ENCODE data around the gene DLGAP1.

Gene DLGAP1

GRCh38 chr18:3634250-3634939 lies 820.7 kb downstream of the DLGAP1 start:
- ChIA-PET POLR2A (no interaction called here), CTCF (interaction anchor here (0.6 kb wide), 1 partner anchor 63 kb away, joined by 3 read pairs; no protein-coding TSS in a partner anchor)
- no peak for DNase-seq (ENCODE audit: extremely low spot score)
- TF ChIP-seq CTBP1 (IDR thresholded peaks at IDR 0.05; ENCODE audit: borderline replicate concordance) (no peak), SP1 (IDR thresholded peaks at IDR 0.05) (no peak), ELF4 (IDR thresholded peaks at IDR 0.05) (no peak), ZNF384 (IDR thresholded peaks at IDR 0.05) (no peak), FOXM1 (IDR thresholded peaks at IDR 0.05; ENCODE audit: borderline replicate concordance) (no peak), FOXA1 (IDR thresholded peaks at IDR 0.05) (no peak), HDGF (IDR thresholded peaks at IDR 0.05; ENCODE audit: borderline replicate concordance) (no peak), SUZ12 (IDR thresholded peaks at IDR 0.05) (no peak), ARNT (IDR thresholded peaks at IDR 0.05) (no peak), PKNOX1 (IDR thresholded peaks at IDR 0.05) (no peak), FOXK2 (IDR thresholded peaks at IDR 0.05) (no peak), TARDBP (IDR thresholded peaks at IDR 0.05) (no peak)

GRCh38 chr18:3631887-3632286 lies 823.2 kb downstream of the DLGAP1 start:
- ChIA-PET CTCF (no interaction called here), POLR2A (no interaction called here)
- no peak for DNase-seq (ENCODE audit: extremely low spot score)
- TF ChIP-seq FOXK2 (IDR thresholded peaks at IDR 0.05) (no peak), TARDBP (IDR thresholded peaks at IDR 0.05) (no peak), L3MBTL2 (conservative IDR thresholded peaks at IDR 0.05) (no peak), ZNF384 (IDR thresholded peaks at IDR 0.05) (no peak), PKNOX1 (IDR thresholded peaks at IDR 0.05) (no peak), NFRKB (IDR thresholded peaks at IDR 0.05) (no peak), CTBP1 (IDR thresholded peaks at IDR 0.05; ENCODE audit: borderline replicate concordance) (no peak), SUZ12 (IDR thresholded peaks at IDR 0.05) (no peak), FOXM1 (IDR thresholded peaks at IDR 0.05; ENCODE audit: borderline replicate concordance) (no peak), HDGF (IDR thresholded peaks at IDR 0.05; ENCODE audit: borderline replicate concordance) (no peak), BHLHE40 (IDR thresholded peaks at IDR 0.05; ENCODE audit: borderline replicate concordance) (no peak), FOXA1 (IDR thresholded peaks at IDR 0.05) (no peak), LEF1 (IDR thresholded peaks at IDR 0.05; ENCODE audit: borderline replicate concordance) (no peak), SP1 (IDR thresholded peaks at IDR 0.05) (no peak), ELF4 (IDR thresholded peaks at IDR 0.05) (no peak), ARNT (IDR thresholded peaks at IDR 0.05) (no peak)

- POLR2A ChIA-PET: no interaction called here
- no peak for DNase-seq (ENCODE audit: extremely low spot score)
- no peak for TF ChIP-seq ZNF384 (IDR thresholded peaks at IDR 0.05)
- TF ChIP-seq LEF1 (IDR thresholded peaks at IDR 0.05; ENCODE audit: borderline replicate concordance): no peak
- no peak for TF ChIP-seq TARDBP (IDR thresholded peaks at IDR 0.05)
- TF ChIP-seq FOXA1 (IDR thresholded peaks at IDR 0.05): no peak
- TF ChIP-seq FOXM1 (IDR thresholded peaks at IDR 0.05; ENCODE audit: borderline replicate concordance): no peak
- no peak for TF ChIP-seq ELF4 (IDR thresholded peaks at IDR 0.05)
- no peak for TF ChIP-seq BHLHE40 (IDR thresholded peaks at IDR 0.05; ENCODE audit: borderline replicate concordance)
- no peak for TF ChIP-seq NFRKB (IDR thresholded peaks at IDR 0.05)
- CTCF ChIA-PET: no interaction called here
Measured at GRCh38 chr18:3626929-3627458, 828.1 kb downstream of the DLGAP1 start.

DNA sequence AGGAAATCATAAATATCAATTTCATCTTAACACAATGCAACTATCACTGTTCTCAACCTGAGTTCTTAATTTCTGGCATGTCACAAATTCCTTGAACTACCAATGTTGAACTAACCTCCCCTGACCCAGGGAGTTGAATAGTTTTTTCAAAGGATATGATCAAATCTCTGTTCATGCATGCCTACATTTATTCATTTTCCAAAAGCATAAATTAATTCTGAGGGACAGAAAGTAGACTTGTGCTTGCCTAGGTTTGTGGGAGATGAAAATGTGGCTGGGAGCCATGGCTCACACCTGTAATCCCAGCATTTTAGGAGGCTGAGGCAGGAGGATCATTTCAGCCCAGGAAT lies 829.4 kb downstream of the DLGAP1 start:
- CTCF ChIA-PET: no interaction called here
- POLR2A ChIA-PET: no interaction called here
- TF ChIP-seq SUZ12 (IDR thresholded peaks at IDR 0.05) (no peak), PKNOX1 (IDR thresholded peaks at IDR 0.05) (no peak), SP1 (IDR thresholded peaks at IDR 0.05) (no peak), ARNT (IDR thresholded peaks at IDR 0.05) (no peak), HDGF (IDR thresholded peaks at IDR 0.05; ENCODE audit: borderline replicate concordance) (no peak), BHLHE40 (IDR thresholded peaks at IDR 0.05; ENCODE audit: borderline replicate concordance) (no peak), FOXA1 (IDR thresholded peaks at IDR 0.05) (no peak), TARDBP (IDR thresholded peaks at IDR 0.05) (no peak), LEF1 (IDR thresholded peaks at IDR 0.05; ENCODE audit: borderline replicate concordance) (no peak), FOXK2 (IDR thresholded peaks at IDR 0.05) (no peak), CTBP1 (IDR thresholded peaks at IDR 0.05; ENCODE audit: borderline replicate concordance) (no peak), L3MBTL2 (conservative IDR thresholded peaks at IDR 0.05) (no peak), ELF4 (IDR thresholded peaks at IDR 0.05) (no peak), NFRKB (IDR thresholded peaks at IDR 0.05) (no peak), ZNF384 (IDR thresholded peaks at IDR 0.05) (no peak), FOXM1 (IDR thresholded peaks at IDR 0.05; ENCODE audit: borderline replicate concordance) (no peak)
- no peak for DNase-seq (ENCODE audit: extremely low spot score)

- ChIA-PET POLR2A (interaction anchor here (1.2 kb wide), 1 partner anchor 21 kb away, joined by 8 read pairs; no protein-coding TSS in a partner anchor), CTCF (no interaction called here)
- DNase-seq (ENCODE audit: extremely low spot score): no peak
- TF ChIP-seq BHLHE40 (IDR thresholded peaks at IDR 0.05; ENCODE audit: borderline replicate concordance) (no peak), TARDBP (IDR thresholded peaks at IDR 0.05) (no peak), PKNOX1 (IDR thresholded peaks at IDR 0.05) (no peak), FOXA1 (IDR thresholded peaks at IDR 0.05) (no peak)
Measured at GRCh38 chr18:3624935-3625741, 830.0 kb downstream of the DLGAP1 start.
